Neural progenitor cell (in vitro differentiated cells): ENCODE results near the gene TRIM65. TPM values are rescaled to one million over a fixed set of nuclear protein-coding genes. Genes with fewer than 3 reads are reported as not detected.

Experiments
- DNase-seq: peaks from one replicate; pipeline ENCODE4 v3.0.0-alpha.2; 2016; ENCODE audit warnings: low spot score
- H2AFZ ChIP-seq: fragments of 200-600 bp; sonication (generic); replicated peaks from 2 replicates; pipeline ENCODE4 v1.6.1; 2016; ENCODE audit warnings: antibody characterized with exemption
- H3F3A ChIP-seq: fragments of 200-600 bp; sonication (generic); 2 replicates; pipeline ENCODE4 v1.6.1; 2016; ENCODE audit warnings: antibody characterized with exemption, low read depth
- H3K27ac ChIP-seq: fragments of 200-600 bp; sonication (generic); 2 replicates; pipeline ENCODE4 v1.5.1; 2016; ENCODE audit warnings: mild to moderate bottlenecking
- H3K27me3 ChIP-seq: fragments of 200-600 bp; sonication (generic); 2 replicates; pipeline ENCODE4 v1.6.1; 2016; ENCODE audit warnings: mild to moderate bottlenecking, moderate library complexity
- H3K36me3 ChIP-seq: fragments of 200-600 bp; sonication (generic); 2 replicates; pipeline ENCODE4 v1.5.1; 2016
- H3K4me1 ChIP-seq: fragments of 200-600 bp; sonication (generic); 2 replicates; pipeline ENCODE4 v1.6.1; 2016; ENCODE audit warnings: mixed run types
- H3K4me2 ChIP-seq: fragments of 200-600 bp; sonication (generic); 2 replicates; pipeline ENCODE4 v1.6.1; 2016
- H3K4me3 ChIP-seq: fragments of 200-600 bp; sonication (generic); 2 replicates; pipeline ENCODE4 v1.5.1; 2016
- H3K79me2 ChIP-seq: fragments of 200-600 bp; sonication (generic); 2 replicates; pipeline ENCODE4 v1.6.1; 2016; ENCODE audit warnings: low read depth
- H3K9ac ChIP-seq: fragments of 200-600 bp; sonication (generic); 2 replicates; pipeline ENCODE4 v1.6.1; 2016
- H3K9me3 ChIP-seq: fragments of 200-600 bp; sonication (generic); 2 replicates; pipeline ENCODE4 v1.5.1; 2016; ENCODE audit warnings: low read depth
- H4K20me1 ChIP-seq: fragments of 200-600 bp; sonication (generic); 2 replicates; pipeline ENCODE4 v1.6.1; 2016; ENCODE audit warnings: low read depth
- H3K27ac Mint-ChIP-seq: 3 replicates; pipeline ENCODE4 v1.8.0; 2021; ENCODE audit warnings: mixed read lengths
- H3K27me3 Mint-ChIP-seq: 2 replicates; pipeline ENCODE4 v1.8.0; 2022; ENCODE audit warnings: low read depth, mild to moderate bottlenecking, inconsistent platforms, moderate library complexity, mixed read lengths; ENCODE audit not compliant: insufficient read depth
- H3K36me3 Mint-ChIP-seq: 3 replicates; pipeline ENCODE4 v1.8.0; 2021; ENCODE audit warnings: mixed read lengths
- H3K4me1 Mint-ChIP-seq: 3 replicates; pipeline ENCODE4 v1.8.0; 2021; ENCODE audit warnings: mixed read lengths
- H3K4me3 Mint-ChIP-seq: 3 replicates; pipeline ENCODE4 v1.8.0; 2021; ENCODE audit warnings: mild to moderate bottlenecking, moderate library complexity, mixed read lengths
- H3K9me3 Mint-ChIP-seq: 3 replicates; pipeline ENCODE4 v1.8.0; 2020; ENCODE audit warnings: mixed read lengths
- CTCF ChIP-seq: fragments of 200-600 bp; sonication (generic); IDR thresholded peaks from 2 replicates; pipeline ENCODE4 v1.5.1; 2017; ENCODE audit warnings: antibody characterized with exemption, mild to moderate bottlenecking
- EZH2 ChIP-seq: fragments of 200-600 bp; sonication (generic); IDR thresholded peaks from 2 replicates; pipeline ENCODE4 v1.6.1; 2017; ENCODE audit warnings: antibody characterized with exemption, mild to moderate bottlenecking, moderate library complexity
- EZH2phosphoT487 ChIP-seq: fragments of 200-600 bp; sonication (generic); IDR thresholded peaks from 2 replicates; pipeline ENCODE4 v1.6.1; 2017; ENCODE audit warnings: antibody characterized with exemption
- total RNA-seq: library from RNA; depleted of rRNA; stranded (reverse); fragments of >200 nt; gene quantifications from 2 replicates; pipeline ENCODE4 v1.2.3, GENCODE V29; 2015; ENCODE audit warnings: low replicate concordance

Gene TRIM65
- total RNA-seq, 1 donor from 2014 or later: 17.2 TPM

- H3K36me3 Mint-ChIP-seq: peaks cover 8% of the 10 kb centered on the region
- Histone ChIP-seq H3K4me2 (no peak overlapping the region), H2AFZ (no peak overlapping the region), H3F3A (no peaks in the 10 kb centered on the region), H3K9me3 (no peaks in the 10 kb centered on the region), H3K27ac (no peak overlapping the region), H3K9ac (no peak overlapping the region), H3K36me3 (no peaks in the 10 kb centered on the region), H3K79me2 (peaks cover 26% of the 10 kb centered on the region), H3K4me3 (no peak overlapping the region), H4K20me1 (peaks cover 11% of the 10 kb centered on the region), H3K4me1 (peaks cover 12% of the 10 kb centered on the region), H3K27me3 (no peaks in the 10 kb centered on the region)
- H3K4me3 Mint-ChIP-seq: no peak overlapping the region
- H3K9me3 Mint-ChIP-seq: no peaks in the 10 kb centered on the region
- peaks cover 35% of the 10 kb centered on the region for H3K4me1 Mint-ChIP-seq
- DNase-seq: no peak
- peak overlapping the region; percentile 72 for H3K27ac Mint-ChIP-seq
- TF ChIP-seq CTCF (no peak), EZH2 (no peak), EZH2phosphoT487 (no peak)
- peaks cover 7% of the 10 kb centered on the region for H3K27me3 Mint-ChIP-seq
Measured at GRCh38 chr17:75891605-75892555, 4.9 kb downstream of the TRIM65 start.

- no peak overlapping the region for H3K4me3 Mint-ChIP-seq
- no peaks in the 10 kb centered on the region for H3K9me3 Mint-ChIP-seq
- Histone ChIP-seq H3K4me1 (peaks cover 12% of the 10 kb centered on the region), H4K20me1 (peaks cover 11% of the 10 kb centered on the region), H3K36me3 (no peaks in the 10 kb centered on the region), H3K4me2 (no peak overlapping the region), H3K4me3 (no peak overlapping the region), H3K9ac (no peak overlapping the region), H2AFZ (no peak overlapping the region), H3K79me2 (peaks cover 25% of the 10 kb centered on the region), H3K9me3 (no peaks in the 10 kb centered on the region), H3K27ac (no peak overlapping the region), H3K27me3 (no peaks in the 10 kb centered on the region), H3F3A (no peaks in the 10 kb centered on the region)
- DNase-seq: peak; percentile 25
- H3K27ac Mint-ChIP-seq: peak overlapping the region; percentile 72
- H3K36me3 Mint-ChIP-seq: peaks cover 8% of the 10 kb centered on the region
- H3K4me1 Mint-ChIP-seq: peaks cover 35% of the 10 kb centered on the region
- H3K27me3 Mint-ChIP-seq: peaks cover 8% of the 10 kb centered on the region
- TF ChIP-seq EZH2phosphoT487 (no peak), CTCF (no peak), EZH2 (no peak)
Measured at GRCh38 chr17:75891022-75891604, 5.6 kb downstream of the TRIM65 start.

GRCh38 chr17:75889454-75889853, 7.3 kb downstream of the TRIM65 start:
- no peak overlapping the region for H3K4me2 ChIP-seq
- no peaks in the 10 kb centered on the region for H3K27me3 ChIP-seq
- H3K36me3 ChIP-seq: no peaks in the 10 kb centered on the region
- Mint-ChIP-seq H3K27me3 (peaks cover 11% of the 10 kb centered on the region), H3K4me1 (peaks cover 26% of the 10 kb centered on the region), H3K36me3 (peaks cover 8% of the 10 kb centered on the region), H3K27ac (no peak overlapping the region), H3K4me3 (no peak overlapping the region), H3K9me3 (no peaks in the 10 kb centered on the region)
- H3K9me3 ChIP-seq: no peaks in the 10 kb centered on the region
- H3K4me3 ChIP-seq: no peak overlapping the region
- H3F3A ChIP-seq: no peaks in the 10 kb centered on the region
- no peak overlapping the region for H3K27ac ChIP-seq
- H2AFZ ChIP-seq: no peak overlapping the region
- no peak overlapping the region for H3K9ac ChIP-seq
- no peaks in the 10 kb centered on the region for H3K4me1 ChIP-seq
- H4K20me1 ChIP-seq: peaks cover 7% of the 10 kb centered on the region
- DNase-seq: no peak
- H3K79me2 ChIP-seq: peaks cover 8% of the 10 kb centered on the region
- TF ChIP-seq EZH2: no peak
- TF ChIP-seq EZH2phosphoT487: no peak
- TF ChIP-seq CTCF: no peak
